ENCODE results near the gene VAV3. TPM values are rescaled to one million over a fixed set of nuclear protein-coding genes. Genes with fewer than 3 reads are reported as not detected.

Gene VAV3
- polyA plus RNA-seq, 3 donors from 2014 or later, result 17.6 to 19.4 (median 18.8) TPM

DNA sequence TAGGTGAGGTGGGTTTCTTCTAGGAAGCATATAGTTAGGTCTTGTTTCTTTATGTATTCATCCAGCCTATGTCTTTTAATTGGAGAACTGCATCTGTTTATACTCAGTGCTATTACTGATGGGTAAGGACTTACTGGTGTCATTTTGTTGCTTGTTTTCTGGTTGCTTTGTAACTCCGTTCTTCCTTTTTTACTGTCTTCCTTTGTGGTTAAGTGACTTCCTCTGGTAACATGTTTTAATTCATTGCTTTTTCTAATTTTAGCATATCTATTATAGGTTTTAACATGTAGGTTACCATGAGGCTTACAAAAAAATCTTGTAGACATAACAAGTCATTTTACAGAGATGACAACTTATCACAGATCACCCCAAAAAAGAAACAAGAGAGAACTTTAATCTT, 160.8 kb downstream of the VAV3 start:
- peak overlapping the region; percentile 34 to 69 (median 64) for H3K4me3 Mint-ChIP-seq
- no peaks in the 10 kb centered on the region for H3K36me3 Mint-ChIP-seq
- H3K27me3 Mint-ChIP-seq (ENCODE audit: low read depth in 3 of 3), result peaks cover 0 to 4% (median 0%) of the 10 kb centered on the region in 3 donors
- peak overlapping the region; percentile 14 to 83 (median 76) for H3K27ac Mint-ChIP-seq
- peak in 2 of 3 donors; percentile 31 to 38 for DNase-seq
- H3K9me3 Mint-ChIP-seq, result no peaks in the 10 kb centered on the region
- H3K4me1 Mint-ChIP-seq, result peaks cover 70 to 88% of the 10 kb centered on the region in 2 donors

DNA sequence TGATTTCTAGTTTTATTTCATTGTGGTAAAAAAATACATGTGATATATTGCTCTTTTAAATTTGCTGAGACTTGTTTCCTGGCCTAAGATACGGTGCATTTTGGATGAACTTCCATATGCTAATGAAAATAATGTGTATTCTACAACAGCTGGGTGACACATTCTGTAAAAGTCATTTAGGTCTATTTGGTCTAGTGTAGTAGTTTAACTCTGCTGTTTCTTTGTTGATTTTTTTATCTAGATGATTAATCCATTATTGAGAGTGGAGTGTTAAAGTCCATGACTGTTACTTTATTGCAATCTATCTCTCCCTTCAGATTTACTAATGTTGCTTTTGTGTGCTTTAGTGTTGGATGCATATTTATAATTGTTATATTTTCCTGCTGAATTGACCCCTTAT, 161.4 kb downstream of the VAV3 start:
- peak overlapping the region; percentile 14 to 77 (median 32) for H3K27ac Mint-ChIP-seq
- H3K27me3 Mint-ChIP-seq (ENCODE audit: low read depth in 3 of 3), result peaks cover 0 to 2% (median 0%) of the 10 kb centered on the region in 3 donors
- H3K36me3 Mint-ChIP-seq, result no peaks in the 10 kb centered on the region
- H3K4me3 Mint-ChIP-seq, result peak overlapping the region in 3 of 5 donors; percentile 22 to 69 (median 64)
- no peak for DNase-seq
- H3K9me3 Mint-ChIP-seq, result no peaks in the 10 kb centered on the region
- H3K4me1 Mint-ChIP-seq, result peaks cover 67 to 82% of the 10 kb centered on the region in 2 donors

DNA sequence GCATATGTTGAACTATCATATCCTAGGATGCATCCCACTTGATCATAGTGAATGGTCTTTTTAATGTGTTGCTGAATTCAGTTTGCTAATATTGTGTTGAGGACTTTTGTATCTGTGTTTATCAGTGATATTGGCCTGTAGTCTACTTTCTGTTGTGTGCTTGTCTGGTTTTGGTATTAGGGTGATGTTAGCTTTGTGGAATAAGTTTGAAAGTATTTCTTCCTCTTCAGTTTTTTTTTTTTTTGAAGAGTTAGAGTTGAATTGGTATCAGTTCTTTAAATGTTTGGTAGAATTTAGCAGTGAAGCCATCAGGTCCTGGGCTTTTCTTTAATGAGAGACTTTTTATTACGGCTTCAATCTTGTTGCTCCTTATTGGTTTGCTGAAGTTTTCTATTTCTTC, 162.3 kb downstream of the VAV3 start:
- peak overlapping the region in 2 of 5 donors; percentile 15 to 46 for H3K4me3 Mint-ChIP-seq
- peak overlapping the region in 4 of 6 donors; percentile 14 to 47 (median 29) for H3K27ac Mint-ChIP-seq
- peaks cover 0 to 2% (median 0%) of the 10 kb centered on the region in 3 donors for H3K27me3 Mint-ChIP-seq (ENCODE audit: low read depth in 3 of 3)
- H3K4me1 Mint-ChIP-seq, result peaks cover 61 to 73% of the 10 kb centered on the region in 2 donors
- no peak for DNase-seq
- H3K36me3 Mint-ChIP-seq, result no peaks in the 10 kb centered on the region
- no peaks in the 10 kb centered on the region for H3K9me3 Mint-ChIP-seq

DNA sequence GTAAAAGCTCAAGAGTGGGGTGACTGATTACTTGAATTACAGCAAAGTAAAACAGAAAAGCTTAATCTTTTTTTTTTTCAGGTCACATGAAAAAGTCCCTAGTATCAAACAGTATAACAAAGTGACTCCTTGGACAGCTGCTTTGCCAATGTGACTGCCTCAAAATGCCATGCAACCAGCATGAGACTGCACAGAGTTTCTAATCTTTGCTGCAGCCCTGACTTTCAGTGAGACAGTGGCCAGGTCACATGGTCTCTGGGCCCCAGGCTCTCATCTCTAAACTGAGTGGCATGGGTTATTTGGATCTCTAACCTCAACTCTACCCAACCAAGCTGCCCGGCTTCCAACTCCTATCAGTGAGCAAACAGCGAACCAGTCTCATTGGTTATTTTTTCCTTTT, 169.0 kb downstream of the VAV3 start:
- H3K9me3 Mint-ChIP-seq, result no peaks in the 10 kb centered on the region
- peaks cover 0 to 2% (median 0%) of the 10 kb centered on the region in 3 donors for H3K36me3 Mint-ChIP-seq
- peaks cover 0 to 2% (median 0%) of the 10 kb centered on the region in 3 donors for H3K27me3 Mint-ChIP-seq (ENCODE audit: low read depth in 3 of 3)
- DNase-seq, result no peak
- peak overlapping the region; percentile 6 to 70 (median 58) for H3K27ac Mint-ChIP-seq
- peaks cover 43 to 55% of the 10 kb centered on the region in 2 donors for H3K4me1 Mint-ChIP-seq
- H3K4me3 Mint-ChIP-seq, result no peak overlapping the region

DNA sequence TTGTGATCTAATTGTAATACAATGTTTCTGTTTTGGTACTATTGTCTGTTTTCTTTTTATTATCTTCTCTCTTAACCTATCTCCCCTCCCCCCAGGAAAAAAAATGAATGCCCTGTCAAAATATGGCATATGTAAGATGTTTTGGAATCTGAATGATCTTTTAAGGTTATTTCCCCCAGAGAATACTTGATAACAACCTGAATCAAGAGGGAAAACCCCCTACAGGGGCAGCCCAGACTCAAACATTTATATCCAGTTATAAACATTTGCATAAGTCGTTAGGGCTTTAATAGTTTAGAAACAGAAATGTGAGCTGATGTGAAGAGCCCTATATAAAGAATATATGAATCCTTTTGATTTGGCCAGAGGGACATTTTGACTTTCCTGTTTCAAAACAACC, 169.5 kb downstream of the VAV3 start:
- no peaks in the 10 kb centered on the region for H3K9me3 Mint-ChIP-seq
- peaks cover 0 to 2% (median 0%) of the 10 kb centered on the region in 3 donors for H3K36me3 Mint-ChIP-seq
- H3K27ac Mint-ChIP-seq, result peak overlapping the region; percentile 6 to 70 (median 28)
- H3K4me1 Mint-ChIP-seq, result peaks cover 46 to 54% of the 10 kb centered on the region in 2 donors
- no peak overlapping the region for H3K4me3 Mint-ChIP-seq
- DNase-seq, result no peak
- H3K27me3 Mint-ChIP-seq (ENCODE audit: low read depth in 3 of 3), result peaks cover 0 to 2% (median 0%) of the 10 kb centered on the region in 3 donors

DNA sequence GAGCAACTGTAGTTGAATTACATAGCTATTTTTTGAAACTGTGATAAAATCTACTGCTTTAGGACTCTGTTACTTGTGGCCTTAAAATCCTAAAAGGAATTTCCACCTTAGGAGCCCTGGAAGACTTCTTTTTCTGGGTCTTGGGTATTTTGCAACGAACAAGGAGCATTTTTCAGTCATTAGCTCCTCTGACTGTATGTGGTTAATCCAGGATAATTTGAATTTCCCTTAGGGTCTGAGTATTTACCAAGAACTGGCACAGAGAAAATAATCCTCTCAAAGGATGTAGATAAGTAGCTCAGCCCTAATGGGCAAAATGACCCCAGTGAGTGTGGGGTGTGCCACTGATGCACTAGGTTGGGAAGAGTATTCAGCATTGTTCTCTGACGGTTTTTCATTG, 170.4 kb downstream of the VAV3 start:
- H3K4me1 Mint-ChIP-seq, result peaks cover 52 to 58% of the 10 kb centered on the region in 2 donors
- no peaks in the 10 kb centered on the region for H3K9me3 Mint-ChIP-seq
- H3K36me3 Mint-ChIP-seq, result peaks cover 0 to 2% (median 0%) of the 10 kb centered on the region in 3 donors
- H3K27ac Mint-ChIP-seq, result peak overlapping the region in 4 of 6 donors; percentile 6 to 56 (median 37)
- H3K27me3 Mint-ChIP-seq (ENCODE audit: low read depth in 3 of 3), result peaks cover 0 to 4% (median 0%) of the 10 kb centered on the region in 3 donors
- H3K4me3 Mint-ChIP-seq, result no peak overlapping the region
- no peak for DNase-seq

DNA sequence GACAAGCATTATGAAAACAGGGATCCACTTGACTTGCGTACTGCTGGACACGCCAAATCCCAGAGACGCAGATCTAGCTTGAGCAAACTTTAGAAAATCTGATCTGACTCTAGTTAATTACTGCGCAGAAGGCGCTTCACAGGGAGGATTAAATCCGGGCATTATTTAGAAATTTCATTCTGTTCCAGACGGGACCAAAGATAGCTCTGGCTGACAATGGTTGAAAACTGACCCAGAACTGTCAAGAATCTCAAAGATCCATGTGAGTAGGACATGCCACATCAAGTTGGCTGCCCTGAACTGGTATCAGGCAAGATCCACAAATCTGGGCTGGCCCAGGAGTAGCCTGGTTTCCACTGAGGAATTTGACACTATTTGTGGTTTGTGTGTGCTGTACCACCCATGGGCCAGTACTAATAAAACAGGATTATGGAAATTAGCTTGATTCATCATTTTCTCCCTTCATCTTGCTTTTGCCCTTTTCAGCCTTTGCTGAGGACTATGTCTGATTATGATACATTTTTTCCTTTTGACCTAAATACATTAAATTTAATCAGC, 171.0 kb downstream of the VAV3 start:
- H3K27me3 Mint-ChIP-seq (ENCODE audit: low read depth in 3 of 3), result peaks cover 0 to 4% (median 0%) of the 10 kb centered on the region in 3 donors
- H3K4me1 Mint-ChIP-seq, result peaks cover 57 to 63% of the 10 kb centered on the region in 2 donors
- H3K27ac Mint-ChIP-seq, result peak overlapping the region in 3 of 6 donors; percentile 6 to 50 (median 41)
- H3K4me3 Mint-ChIP-seq, result no peak overlapping the region
- DNase-seq, result no peak
- H3K36me3 Mint-ChIP-seq, result peaks cover 0 to 2% (median 0%) of the 10 kb centered on the region in 3 donors
- no peaks in the 10 kb centered on the region for H3K9me3 Mint-ChIP-seq

DNA sequence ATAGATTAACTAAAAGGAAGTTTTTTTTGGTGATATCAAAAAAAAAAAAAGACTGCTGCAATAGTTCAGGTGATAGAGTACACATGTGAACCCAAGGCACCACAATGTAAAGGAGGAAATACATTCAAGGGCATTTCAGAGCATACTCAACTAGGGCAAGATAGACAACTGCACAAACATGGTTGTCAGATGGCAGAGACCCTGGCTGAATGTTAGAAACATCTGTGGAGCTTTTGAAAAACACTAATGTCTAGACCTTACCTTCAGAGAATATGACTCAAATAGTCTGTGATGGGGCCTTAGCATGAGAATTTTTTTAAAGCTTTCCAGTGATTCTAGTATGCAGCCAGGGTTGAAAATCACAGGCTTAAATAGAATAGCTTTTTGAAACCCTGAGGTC, 173.6 kb downstream of the VAV3 start:
- peak overlapping the region in 2 of 6 donors; percentile 5 to 16 for H3K27ac Mint-ChIP-seq

DNA sequence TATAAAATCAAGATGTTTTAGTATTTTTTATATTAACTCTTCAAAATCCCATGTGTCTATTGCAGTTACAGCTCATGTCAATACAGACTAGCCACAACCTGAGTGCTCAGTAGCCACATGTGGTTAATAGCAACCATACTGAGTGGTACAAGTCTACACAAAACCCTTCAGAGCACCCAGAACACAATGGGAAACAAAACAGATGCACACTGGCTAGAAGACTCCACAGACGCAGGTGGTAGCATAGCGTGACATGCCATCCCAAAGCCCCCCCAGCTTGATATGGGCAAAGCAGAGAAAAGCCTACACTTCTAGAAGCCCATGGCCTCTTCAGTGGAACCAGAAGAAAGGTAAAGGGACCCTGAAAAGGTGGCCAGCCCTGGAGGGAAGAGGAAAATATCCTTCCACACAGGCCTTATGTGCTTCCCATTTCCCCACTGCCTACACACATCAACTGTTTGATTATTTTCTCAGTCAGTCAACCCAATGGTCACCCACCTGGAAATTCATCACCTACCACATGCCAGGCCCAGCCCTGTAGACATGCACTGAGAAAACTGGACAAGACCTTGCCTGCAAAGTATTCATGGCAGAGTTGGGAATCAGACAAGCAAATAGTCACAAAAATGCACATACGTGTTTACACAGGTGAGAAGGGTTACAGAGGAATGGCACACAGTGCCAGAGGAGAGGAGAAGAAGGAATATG, 175.0 kb downstream of the VAV3 start:
- DNase-seq, result no peak
- peaks cover 0 to 10% (median 2%) of the 10 kb centered on the region in 3 donors for H3K27me3 Mint-ChIP-seq (ENCODE audit: low read depth in 3 of 3)
- peaks cover 0 to 2% (median 0%) of the 10 kb centered on the region in 3 donors for H3K36me3 Mint-ChIP-seq
- H3K9me3 Mint-ChIP-seq, result no peaks in the 10 kb centered on the region
- peak overlapping the region in 5 of 6 donors; percentile 32 to 89 (median 63) for H3K27ac Mint-ChIP-seq
- H3K4me3 Mint-ChIP-seq, result peak overlapping the region in 2 of 5 donors; percentile 15 to 28
- H3K4me1 Mint-ChIP-seq, result peaks cover 80 to 88% of the 10 kb centered on the region in 2 donors

More for the DNA sequence above, 173.6 kb downstream of the VAV3 start:
- Mint-ChIP-seq H3K4me1 (peaks cover 79 to 88% of the 10 kb centered on the region in 2 donors), H3K36me3 (peaks cover 0 to 2% (median 0%) of the 10 kb centered on the region in 3 donors), H3K4me3 (no peak overlapping the region), H3K27me3 (ENCODE audit: low read depth in 3 of 3) (peaks cover 0 to 10% (median 2%) of the 10 kb centered on the region in 3 donors), H3K9me3 (no peaks in the 10 kb centered on the region)
- DNase-seq, result no peak

DNA sequence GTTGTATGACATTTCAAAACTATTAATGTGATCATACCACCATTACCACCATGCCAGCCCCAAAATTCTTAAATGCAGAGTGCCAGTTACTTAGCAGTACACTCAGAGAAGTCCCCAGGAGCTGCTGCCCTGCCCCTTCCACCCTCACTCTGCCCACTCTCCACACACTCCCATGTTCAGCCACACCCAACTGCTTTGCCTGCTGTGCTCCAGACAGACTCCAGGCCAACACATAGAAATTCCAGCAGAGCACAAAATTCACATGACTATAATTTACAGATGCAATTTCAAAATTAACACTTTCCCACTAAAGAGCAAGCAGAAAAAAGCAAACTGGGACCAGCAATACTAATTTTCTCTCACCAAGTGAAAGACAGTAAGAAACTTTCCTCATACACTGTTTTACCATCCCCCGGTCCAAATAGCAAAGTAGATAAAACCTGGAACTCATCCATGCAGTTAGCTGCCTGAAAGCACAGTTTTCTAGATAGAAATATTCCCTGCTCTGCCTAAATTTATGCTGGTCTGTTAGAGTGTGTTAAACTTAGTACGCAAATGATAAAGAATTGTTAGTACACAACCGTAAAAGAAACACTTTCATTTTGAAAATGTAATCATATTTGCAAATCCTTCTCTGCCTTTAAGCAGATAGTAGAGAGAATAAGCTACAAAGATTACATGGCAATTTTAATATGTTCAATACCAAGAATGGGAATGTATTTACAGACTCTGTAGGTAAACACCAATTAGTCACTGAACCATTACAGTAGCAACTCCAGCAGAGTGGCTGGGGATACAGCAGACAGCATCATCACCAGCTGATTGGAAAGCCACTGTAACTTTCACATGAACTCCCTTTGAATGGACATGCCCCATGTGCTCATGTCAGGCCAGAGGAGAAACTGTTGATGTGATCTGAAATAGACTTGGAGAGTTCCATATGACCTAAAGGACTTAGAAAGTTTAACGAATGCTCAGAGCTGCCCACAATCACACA, 176.5 kb downstream of the VAV3 start:
- Mint-ChIP-seq H3K4me1 (peaks cover 80 to 85% of the 10 kb centered on the region in 2 donors), H3K27ac (peak overlapping the region; percentile 85 to 98 (median 93)), H3K4me3 (peak overlapping the region; percentile 66 to 87 (median 76)), H3K36me3 (no peaks in the 10 kb centered on the region), H3K27me3 (ENCODE audit: low read depth in 3 of 3) (peaks cover 0 to 10% (median 2%) of the 10 kb centered on the region in 3 donors), H3K9me3 (no peaks in the 10 kb centered on the region)
- no peak for DNase-seq

DNA sequence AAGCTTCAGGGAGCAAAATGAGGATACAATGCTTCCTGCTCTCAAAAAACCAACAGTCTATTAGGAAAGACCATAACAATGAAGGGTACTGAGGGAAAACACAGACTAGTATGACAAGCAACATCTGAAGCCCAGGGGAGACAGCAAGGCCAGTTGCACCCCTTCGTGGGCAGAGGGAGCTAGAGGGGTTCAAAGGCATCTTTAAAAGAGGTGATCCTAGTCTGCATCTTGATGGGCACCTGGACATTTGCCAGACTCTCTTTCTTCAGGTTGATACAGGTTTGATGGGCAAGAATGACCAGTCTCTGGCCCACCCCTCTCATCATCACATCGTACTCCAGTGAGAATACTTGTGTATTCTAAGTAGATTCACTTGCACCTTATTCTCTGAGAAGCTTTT, 177.7 kb downstream of the VAV3 start:
- peak overlapping the region; percentile 91 to 98 (median 94) for H3K27ac Mint-ChIP-seq
- no peaks in the 10 kb centered on the region for H3K36me3 Mint-ChIP-seq
- no peaks in the 10 kb centered on the region for H3K9me3 Mint-ChIP-seq
- peaks cover 85 to 88% of the 10 kb centered on the region in 2 donors for H3K4me1 Mint-ChIP-seq
- H3K4me3 Mint-ChIP-seq, result peak overlapping the region; percentile 76 to 90 (median 79)
- DNase-seq, result peak in 2 of 3 donors; percentile 30 to 33
- H3K27me3 Mint-ChIP-seq (ENCODE audit: low read depth in 3 of 3), result peaks cover 0 to 10% (median 2%) of the 10 kb centered on the region in 3 donors

DNA sequence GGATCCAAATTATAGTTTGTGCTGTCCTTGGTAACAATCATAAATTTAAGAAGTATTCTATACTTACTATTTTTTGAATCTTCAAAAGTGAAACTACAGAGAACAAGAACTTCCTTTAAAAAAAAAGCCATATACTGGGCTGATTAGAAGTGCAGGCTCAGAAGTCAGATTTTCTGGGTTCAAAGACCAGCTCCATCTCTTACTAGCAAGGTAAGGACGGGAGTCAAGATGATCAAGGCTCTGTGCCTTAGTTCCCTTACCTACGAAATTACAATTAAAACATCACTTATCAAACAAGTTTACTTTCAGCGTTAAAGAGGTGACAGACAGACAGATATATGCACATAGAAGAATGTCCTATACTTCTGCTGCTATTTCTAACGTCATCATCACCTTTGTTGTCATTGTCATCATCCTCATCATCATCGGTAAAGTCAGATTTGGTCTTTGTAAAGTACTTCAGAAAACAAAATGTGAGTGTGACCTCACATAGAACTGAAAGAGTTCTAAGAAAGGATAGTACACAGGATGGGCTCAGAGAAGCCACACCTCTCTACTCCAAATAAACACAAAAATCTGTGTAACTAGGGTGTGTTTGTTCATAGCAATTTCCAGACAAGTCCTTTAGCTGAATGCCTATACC, 178.7 kb downstream of the VAV3 start:
- peak overlapping the region; percentile 91 to 98 (median 94) for H3K27ac Mint-ChIP-seq
- DNase-seq, result peak; percentile 64 to 74 (median 69)
- peak overlapping the region; percentile 76 to 90 (median 79) for H3K4me3 Mint-ChIP-seq
- H3K36me3 Mint-ChIP-seq, result no peaks in the 10 kb centered on the region
- H3K9me3 Mint-ChIP-seq, result no peaks in the 10 kb centered on the region
- H3K27me3 Mint-ChIP-seq (ENCODE audit: low read depth in 3 of 3), result peaks cover 0 to 10% (median 2%) of the 10 kb centered on the region in 3 donors
- peaks cover 88 to 90% of the 10 kb centered on the region in 2 donors for H3K4me1 Mint-ChIP-seq
